SU-DHL-6 (cell line): Measurements from ENCODE around the gene RAI1.

Source experiments
- H2AFZ ChIP-seq: fragments of 200-600 bp; sonication (generic); 2 replicates; pipeline ENCODE4 v1.6.1; 2014; ENCODE audit warnings: low read depth, mild to moderate bottlenecking, moderate library complexity, mixed read lengths, antibody characterized with exemption, low read length; ENCODE audit not compliant: severe bottlenecking
- H3F3A ChIP-seq: fragments of 200-600 bp; shearing (Covaris generic); 2 replicates; pipeline ENCODE4 v1.6.0; 2016; ENCODE audit warnings: antibody characterized with exemption, mild to moderate bottlenecking; ENCODE audit not compliant: insufficient read depth
- H3K27ac ChIP-seq: fragments of 200-600 bp; sonication (generic); 2 replicates; pipeline ENCODE4 v1.5.1; 2016; ENCODE audit warnings: low read depth, mild to moderate bottlenecking, low read length, moderate library complexity, mixed read lengths
- H3K27me3 ChIP-seq: fragments of 200-600 bp; sonication (generic), shearing (Covaris generic); 2 replicates; pipeline ENCODE4 v1.6.0; 2014; ENCODE audit warnings: mild to moderate bottlenecking, low read length
- H3K36me3 ChIP-seq: fragments of 200-600 bp; sonication (generic); 2 replicates; pipeline ENCODE4 v1.6.1; 2014; ENCODE audit warnings: mild to moderate bottlenecking, low read length, mixed read lengths
- H3K4me2 ChIP-seq: fragments of 300-600, 200-600 bp; shearing (Covaris generic), sonication (generic); 2 replicates; pipeline ENCODE4 v1.6.0; 2014; ENCODE audit warnings: low read length, low read depth, mild to moderate bottlenecking; ENCODE audit not compliant: poor library complexity, severe bottlenecking
- H3K4me3 ChIP-seq: fragments of 200-600 bp; sonication (generic); 2 replicates; pipeline ENCODE4 v1.5.1; 2014; ENCODE audit warnings: antibody characterized with exemption, low read length, mild to moderate bottlenecking, mixed read lengths; ENCODE audit not compliant: insufficient read depth, poor library complexity, severe bottlenecking
- H3K79me2 ChIP-seq: fragments of 200-600 bp; sonication (generic); 2 replicates; pipeline ENCODE4 v1.6.1; 2014; ENCODE audit warnings: mild to moderate bottlenecking, low read length, moderate library complexity; ENCODE audit not compliant: insufficient read depth
- H3K9ac ChIP-seq: fragments of 200-600 bp; sonication (generic); 2 replicates; pipeline ENCODE4 v1.7.0; 2014; ENCODE audit warnings: mild to moderate bottlenecking, low read length
- H3K9me2 ChIP-seq: fragments of 200-600 bp; sonication (generic); replicated peaks from 2 replicates; pipeline ENCODE4 v1.6.1; 2014; ENCODE audit warnings: low read length; ENCODE audit not compliant: insufficient read depth
- H3K9me3 ChIP-seq: fragments of 200-600 bp; sonication (generic); 2 replicates; pipeline ENCODE4 v1.6.1; 2014; ENCODE audit warnings: low read length, mixed read lengths; ENCODE audit not compliant: insufficient read depth
- H4K20me1 ChIP-seq: fragments of 200-600 bp; sonication (generic); 2 replicates; pipeline ENCODE4 v1.6.1; 2014; ENCODE audit warnings: low read depth, mild to moderate bottlenecking, antibody characterized with exemption, low read length, moderate library complexity, mixed read lengths
- EZH2phosphoT487 ChIP-seq: fragments of 200-600 bp; sonication (generic), shearing (Covaris generic); conservative IDR thresholded peaks from 2 replicates; pipeline ENCODE4 v1.6.1; 2018; ENCODE audit warnings: mild to moderate bottlenecking, antibody characterized with exemption, low read length, moderate library complexity, mixed read lengths
- TF ChIP-seq, protein P1 (sequence below): fragments of 200-600 bp; sonication (generic); IDR thresholded peaks from one replicate; pipeline ENCODE4 v1.5.1; 2017; ENCODE audit warnings: antibody characterized with exemption, mild to moderate bottlenecking, low read length, moderate library complexity; ENCODE audit not compliant: insufficient read depth, poor library complexity, severe bottlenecking

The RAI1 gene

DNA sequence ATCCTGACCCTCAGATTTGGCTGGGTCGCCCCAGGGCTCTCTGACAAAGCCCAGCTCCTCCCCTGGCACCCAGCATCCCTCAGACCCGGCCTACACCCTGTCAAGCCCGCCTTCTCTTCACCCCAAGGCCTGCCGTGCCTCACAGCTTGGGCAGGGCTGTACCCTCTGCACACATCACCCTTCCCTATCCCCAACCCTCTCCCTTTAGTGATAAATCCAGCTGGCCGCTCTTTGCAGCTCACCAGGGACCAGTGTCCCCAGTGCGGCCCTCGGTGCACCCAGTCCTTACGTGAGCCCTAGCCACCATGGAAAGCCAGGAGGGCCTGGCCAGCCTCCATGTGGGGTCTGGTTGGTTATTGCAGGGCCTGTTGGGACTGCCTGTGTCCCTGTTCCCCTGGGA, 74.5 kb downstream of the RAI1 start:
- H3F3A ChIP-seq, result peaks cover 23% of the 10 kb centered on the region
- H3K9me2 ChIP-seq, result no peaks in the 10 kb centered on the region
- H3K9me3 ChIP-seq, result no peaks in the 10 kb centered on the region
- no peak overlapping the region for H3K4me3 ChIP-seq
- no peak overlapping the region for H3K9ac ChIP-seq
- H3K4me2 ChIP-seq, result no peak overlapping the region
- no peak for TF ChIP-seq EZH2phosphoT487
- TF ChIP-seq, protein P1, sequence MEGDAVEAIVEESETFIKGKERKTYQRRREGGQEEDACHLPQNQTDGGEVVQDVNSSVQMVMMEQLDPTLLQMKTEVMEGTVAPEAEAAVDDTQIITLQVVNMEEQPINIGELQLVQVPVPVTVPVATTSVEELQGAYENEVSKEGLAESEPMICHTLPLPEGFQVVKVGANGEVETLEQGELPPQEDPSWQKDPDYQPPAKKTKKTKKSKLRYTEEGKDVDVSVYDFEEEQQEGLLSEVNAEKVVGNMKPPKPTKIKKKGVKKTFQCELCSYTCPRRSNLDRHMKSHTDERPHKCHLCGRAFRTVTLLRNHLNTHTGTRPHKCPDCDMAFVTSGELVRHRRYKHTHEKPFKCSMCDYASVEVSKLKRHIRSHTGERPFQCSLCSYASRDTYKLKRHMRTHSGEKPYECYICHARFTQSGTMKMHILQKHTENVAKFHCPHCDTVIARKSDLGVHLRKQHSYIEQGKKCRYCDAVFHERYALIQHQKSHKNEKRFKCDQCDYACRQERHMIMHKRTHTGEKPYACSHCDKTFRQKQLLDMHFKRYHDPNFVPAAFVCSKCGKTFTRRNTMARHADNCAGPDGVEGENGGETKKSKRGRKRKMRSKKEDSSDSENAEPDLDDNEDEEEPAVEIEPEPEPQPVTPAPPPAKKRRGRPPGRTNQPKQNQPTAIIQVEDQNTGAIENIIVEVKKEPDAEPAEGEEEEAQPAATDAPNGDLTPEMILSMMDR, result no peak
- H3K27me3 ChIP-seq, result no peaks in the 10 kb centered on the region
- H3K36me3 ChIP-seq, result no peaks in the 10 kb centered on the region
- H3K79me2 ChIP-seq, result no peaks in the 10 kb centered on the region
- H4K20me1 ChIP-seq, result no peaks in the 10 kb centered on the region
- no peak overlapping the region for H2AFZ ChIP-seq
- no peak overlapping the region for H3K27ac ChIP-seq

DNA sequence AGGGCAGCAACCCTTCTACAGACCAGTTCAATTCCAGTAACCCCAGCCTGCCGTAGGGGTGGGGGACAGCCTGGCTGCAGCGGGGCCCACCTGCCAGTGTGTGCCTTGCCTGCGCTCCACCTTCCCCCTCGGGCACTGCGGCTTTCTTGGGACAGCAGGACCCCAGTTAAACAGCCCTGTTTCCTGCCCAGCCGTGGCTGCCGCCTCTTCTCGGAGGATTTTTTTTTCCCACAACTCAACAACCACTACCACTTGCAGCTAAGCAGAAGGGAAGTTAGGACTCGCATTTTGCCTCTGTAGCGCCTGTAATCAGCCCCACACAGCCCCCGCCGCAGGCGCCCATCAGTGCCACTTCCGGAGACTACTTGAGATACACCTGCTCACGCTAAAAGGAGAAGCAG, 76.1 kb downstream of the RAI1 start:
- no peaks in the 10 kb centered on the region for H3K9me3 ChIP-seq
- H3K79me2 ChIP-seq, result no peaks in the 10 kb centered on the region
- peak overlapping the region; percentile 50 for H3K9ac ChIP-seq
- H3K4me2 ChIP-seq, result peak overlapping the region; percentile 44
- peak overlapping the region; percentile 34 for H2AFZ ChIP-seq
- no peaks in the 10 kb centered on the region for H3K9me2 ChIP-seq
- H3K27me3 ChIP-seq, result no peaks in the 10 kb centered on the region
- H4K20me1 ChIP-seq, result no peaks in the 10 kb centered on the region
- H3K27ac ChIP-seq, result peak overlapping the region; percentile 50
- no peak for TF ChIP-seq EZH2phosphoT487
- TF ChIP-seq, protein P1, result no peak
- H3F3A ChIP-seq, result 0 out of 2 replicates have a peak, but pooled peaks cover 10% of the 10 kb centered on the region
- no peaks in the 10 kb centered on the region for H3K36me3 ChIP-seq
- H3K4me3 ChIP-seq, result no peak overlapping the region

GRCh38 chr17:17757956-17758845, 76.9 kb downstream of the RAI1 start:
- H3K79me2 ChIP-seq, result no peaks in the 10 kb centered on the region
- no peak overlapping the region for H3K9ac ChIP-seq
- no peak overlapping the region for H2AFZ ChIP-seq
- no peaks in the 10 kb centered on the region for H3K36me3 ChIP-seq
- H3K4me3 ChIP-seq, result no peak overlapping the region
- no peaks in the 10 kb centered on the region for H3K9me2 ChIP-seq
- H3F3A ChIP-seq, result 0 out of 2 replicates have a peak, but pooled peaks cover 7% of the 10 kb centered on the region
- peak overlapping the region; percentile 44 for H3K4me2 ChIP-seq
- H4K20me1 ChIP-seq, result no peaks in the 10 kb centered on the region
- no peaks in the 10 kb centered on the region for H3K9me3 ChIP-seq
- no peaks in the 10 kb centered on the region for H3K27me3 ChIP-seq
- TF ChIP-seq, protein P1, result no peak
- no peak for TF ChIP-seq EZH2phosphoT487
- no peak overlapping the region for H3K27ac ChIP-seq
